WTC11 (cell line): ENCODE measurements around the gene TMEM178B. TPM values are rescaled to one million over a fixed set of nuclear protein-coding genes. Genes with fewer than 3 reads are reported as not detected.

Experiments used
- ATAC-seq: fragments of 200-7000 bp; cut with Tn5 transposase; 2 replicates; pipeline ENCODE4 v1.10.0; 2021; ENCODE audit warnings: mild to moderate bottlenecking, moderate library complexity
- CTCF ChIA-PET: fragments of 300-600 bp; sonication (Branson Sonifier 250); formaldehyde crosslinking; loops from one replicate; lab custom pipeline; 2021; ENCODE audit warnings: antibody characterized with exemption; lab: Charles Lee
- POLR2A ChIA-PET: fragments of 350-600 bp; sonication (Branson Sonifier 250); formaldehyde crosslinking; loops from one replicate; lab custom pipeline; 2021; ENCODE audit warnings: antibody characterized with exemption; lab: Charles Lee
- DNase-seq: peaks from one replicate; pipeline ENCODE4 v3.0.0; 2021; ENCODE audit warnings: low spot score
- H3K27ac Mint-ChIP-seq: 2 replicates; pipeline ENCODE4 v1.8.0; 2021; ENCODE audit warnings: mixed read lengths
- H3K27me3 Mint-ChIP-seq: 2 replicates; pipeline ENCODE4 v1.8.0; 2021; ENCODE audit warnings: low read depth, mild to moderate bottlenecking, moderate library complexity, mixed read lengths
- H3K36me3 Mint-ChIP-seq: 2 replicates; pipeline ENCODE4 v1.8.0; 2021; ENCODE audit warnings: mixed read lengths
- H3K4me1 Mint-ChIP-seq: 2 replicates; pipeline ENCODE4 v1.8.0; 2022; ENCODE audit warnings: mixed read lengths
- H3K4me3 Mint-ChIP-seq: 2 replicates; pipeline ENCODE4 v1.8.0; 2021; ENCODE audit warnings: mild to moderate bottlenecking, moderate library complexity, mixed read lengths
- H3K9me3 Mint-ChIP-seq: 2 replicates; pipeline ENCODE4 v1.8.0; 2021; ENCODE audit warnings: mixed read lengths
- EMX1 ChIP-seq: fragments of 250-450 bp; sonication (Bioruptor Pico); IDR thresholded peaks from 2 replicates; pipeline ENCODE4 v1.8.0; 2021; ENCODE audit warnings: mild to moderate bottlenecking
- FOXK1 ChIP-seq: sonication (generic); formaldehyde crosslinking; IDR thresholded peaks from 2 replicates; pipeline ENCODE4 v1.8.0; 2022; ENCODE audit warnings: mild to moderate bottlenecking, moderate library complexity, missing genetic modification reagents
- IRF2 ChIP-seq: sonication (generic); formaldehyde crosslinking; IDR thresholded peaks from 2 replicates; pipeline ENCODE4 v1.8.0; 2022; ENCODE audit warnings: low read depth, missing genetic modification reagents, borderline replicate concordance
- MYBL2 ChIP-seq: sonication (generic); formaldehyde crosslinking; IDR thresholded peaks from 2 replicates; pipeline ENCODE4 v1.8.1; 2023; ENCODE audit warnings: mild to moderate bottlenecking, moderate library complexity, missing genetic modification reagents
- NFATC4 ChIP-seq: fragments of 250-450 bp; sonication (Bioruptor Pico); IDR thresholded peaks from 2 replicates; pipeline ENCODE4 v1.9.0; 2021; ENCODE audit warnings: mild to moderate bottlenecking
- NFYB ChIP-seq: sonication (generic); formaldehyde crosslinking; conservative IDR thresholded peaks from 2 replicates; pipeline ENCODE4 v1.8.0; 2022; ENCODE audit warnings: low read depth, missing genetic modification reagents
- NR2C2 ChIP-seq: sonication (generic); formaldehyde crosslinking; IDR thresholded peaks from 2 replicates; pipeline ENCODE4 v1.8.0; 2022; ENCODE audit warnings: mild to moderate bottlenecking, missing genetic modification reagents
- OVOL2 ChIP-seq: fragments of 250-450 bp; sonication (Bioruptor Pico); IDR thresholded peaks from 2 replicates; pipeline ENCODE4 v1.9.0; 2021; ENCODE audit warnings: mild to moderate bottlenecking, borderline replicate concordance
- SMAD4 ChIP-seq: sonication (generic); formaldehyde crosslinking; IDR thresholded peaks from 2 replicates; pipeline ENCODE4 v1.8.0; 2022; ENCODE audit warnings: mild to moderate bottlenecking, missing genetic modification reagents
- SOX15 ChIP-seq: fragments of 250-450 bp; sonication (Bioruptor Pico); IDR thresholded peaks from 2 replicates; pipeline ENCODE4 v1.9.0; 2021; ENCODE audit warnings: mild to moderate bottlenecking
- TEAD4 ChIP-seq: sonication (generic); formaldehyde crosslinking; IDR thresholded peaks from 2 replicates; pipeline ENCODE4 v1.8.0; 2022; ENCODE audit warnings: mild to moderate bottlenecking, missing genetic modification reagents
- TP53 ChIP-seq: sonication (generic); formaldehyde crosslinking; IDR thresholded peaks from 2 replicates; pipeline ENCODE4 v1.8.1; 2023; ENCODE audit warnings: mild to moderate bottlenecking, missing genetic modification reagents
- USF2 ChIP-seq: sonication (generic); formaldehyde crosslinking; IDR thresholded peaks from 2 replicates; pipeline ENCODE4 v1.8.1; 2023; ENCODE audit warnings: mild to moderate bottlenecking, missing genetic modification reagents, moderate library complexity
- ZNF121 ChIP-seq: sonication (generic); formaldehyde crosslinking; IDR thresholded peaks from 2 replicates; pipeline ENCODE4 v1.8.0; 2023; ENCODE audit warnings: missing genetic modification reagents
- ZNF423 ChIP-seq: fragments of 250-450 bp; sonication (Bioruptor Pico); IDR thresholded peaks from 2 replicates; pipeline ENCODE4 v2.1.2; 2022; ENCODE audit warnings: mild to moderate bottlenecking, moderate library complexity
- ZNF532 ChIP-seq: fragments of 250-450 bp; sonication (Bioruptor Pico); IDR thresholded peaks from 2 replicates; pipeline ENCODE4 v1.9.0; 2021; ENCODE audit warnings: mild to moderate bottlenecking, borderline replicate concordance
- total RNA-seq: library from RNA; stranded (reverse); gene quantifications from 3 replicates; pipeline ENCODE4 v1.2.3, GENCODE V29; 2021
- TF ChIP-seq, protein P1 (sequence below): fragments of 250-450 bp; sonication (Bioruptor Pico); IDR thresholded peaks from 2 replicates; pipeline ENCODE4 v1.9.0; 2021; ENCODE audit warnings: mild to moderate bottlenecking
- TF ChIP-seq, protein P2 (sequence below): sonication (generic); formaldehyde crosslinking; IDR thresholded peaks from 2 replicates; pipeline ENCODE4 v1.8.1; 2023; ENCODE audit warnings: mild to moderate bottlenecking, missing genetic modification reagents
- TF ChIP-seq, protein P3 (sequence below): sonication (generic); formaldehyde crosslinking; IDR thresholded peaks from 2 replicates; pipeline ENCODE4 v1.8.0; 2022; ENCODE audit warnings: missing genetic modification reagents
- TF ChIP-seq, protein P4 (sequence below): sonication (generic); formaldehyde crosslinking; IDR thresholded peaks from 2 replicates; pipeline ENCODE4 v1.8.1; 2023; ENCODE audit warnings: mild to moderate bottlenecking, moderate library complexity, missing genetic modification reagents
- TF ChIP-seq, protein P5 (sequence below): sonication (generic); formaldehyde crosslinking; IDR thresholded peaks from 2 replicates; pipeline ENCODE4 v1.8.0; 2023; ENCODE audit warnings: mild to moderate bottlenecking, missing genetic modification reagents

TMEM178B gene
- total RNA-seq, 1 experiment from 2014 or later = 20.4 TPM

- TF ChIP-seq TP53 = no peak
- no peak for TF ChIP-seq ZNF532 (CRISPR knock-in tag)
- no peak for TF ChIP-seq NFYB (CRISPR knock-in tag)
- TF ChIP-seq ZNF121 = no peak
- TF ChIP-seq, protein P1, sequence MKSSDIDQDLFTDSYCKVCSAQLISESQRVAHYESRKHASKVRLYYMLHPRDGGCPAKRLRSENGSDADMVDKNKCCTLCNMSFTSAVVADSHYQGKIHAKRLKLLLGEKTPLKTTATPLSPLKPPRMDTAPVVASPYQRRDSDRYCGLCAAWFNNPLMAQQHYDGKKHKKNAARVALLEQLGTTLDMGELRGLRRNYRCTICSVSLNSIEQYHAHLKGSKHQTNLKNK (CRISPR knock-in tag) = no peak
- no peak for TF ChIP-seq SMAD4 (CRISPR knock-in tag)
- no peak for TF ChIP-seq ZNF423 (CRISPR knock-in tag)
- no peak for TF ChIP-seq IRF2
- TF ChIP-seq NFATC4 = no peak
- TF ChIP-seq SOX15 (CRISPR knock-in tag) = no peak
- TF ChIP-seq, all 79 proteins: peak for 0
- Mint-ChIP-seq H3K36me3 (peaks cover 3% of the 10 kb centered on the region), H3K9me3 (no peaks in the 10 kb centered on the region), H3K4me3 (no peak overlapping the region), H3K27me3 (no peaks in the 10 kb centered on the region), H3K27ac (no peak overlapping the region), H3K4me1 (peaks cover 10% of the 10 kb centered on the region)
- ATAC-seq (no peak), DNase-seq (no peak)
- POLR2A ChIA-PET = no interaction called here
- CTCF ChIA-PET = no interaction called here
These were observed 401.8 kb downstream of the TMEM178B start for GRCh38 chr7:141475679-141476078.

GRCh38 chr7:141477865-141478264 is 404.0 kb downstream of the TMEM178B start:
- ChIA-PET POLR2A (no interaction called here), CTCF (interaction anchor here (0.6 kb wide), 1 partner anchor 10 kb away, joined by 3 read pairs; no protein-coding TSS in a partner anchor)
- H3K27ac Mint-ChIP-seq = no peak overlapping the region
- DNase-seq (no peak), ATAC-seq (no peak)
- no peaks in the 10 kb centered on the region for H3K27me3 Mint-ChIP-seq
- H3K36me3 Mint-ChIP-seq = no peaks in the 10 kb centered on the region
- H3K4me3 Mint-ChIP-seq = no peak overlapping the region
- H3K9me3 Mint-ChIP-seq = no peaks in the 10 kb centered on the region
- H3K4me1 Mint-ChIP-seq = peaks cover 11% of the 10 kb centered on the region
- TF ChIP-seq, protein P2, sequence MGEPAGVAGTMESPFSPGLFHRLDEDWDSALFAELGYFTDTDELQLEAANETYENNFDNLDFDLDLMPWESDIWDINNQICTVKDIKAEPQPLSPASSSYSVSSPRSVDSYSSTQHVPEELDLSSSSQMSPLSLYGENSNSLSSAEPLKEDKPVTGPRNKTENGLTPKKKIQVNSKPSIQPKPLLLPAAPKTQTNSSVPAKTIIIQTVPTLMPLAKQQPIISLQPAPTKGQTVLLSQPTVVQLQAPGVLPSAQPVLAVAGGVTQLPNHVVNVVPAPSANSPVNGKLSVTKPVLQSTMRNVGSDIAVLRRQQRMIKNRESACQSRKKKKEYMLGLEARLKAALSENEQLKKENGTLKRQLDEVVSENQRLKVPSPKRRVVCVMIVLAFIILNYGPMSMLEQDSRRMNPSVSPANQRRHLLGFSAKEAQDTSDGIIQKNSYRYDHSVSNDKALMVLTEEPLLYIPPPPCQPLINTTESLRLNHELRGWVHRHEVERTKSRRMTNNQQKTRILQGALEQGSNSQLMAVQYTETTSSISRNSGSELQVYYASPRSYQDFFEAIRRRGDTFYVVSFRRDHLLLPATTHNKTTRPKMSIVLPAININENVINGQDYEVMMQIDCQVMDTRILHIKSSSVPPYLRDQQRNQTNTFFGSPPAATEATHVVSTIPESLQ (CRISPR knock-in tag) = no peak
- no peak for TF ChIP-seq SMAD4 (CRISPR knock-in tag)
- no peak for TF ChIP-seq OVOL2 (CRISPR knock-in tag)
- TF ChIP-seq FOXK1 (CRISPR knock-in tag) = no peak
- TF ChIP-seq, protein P3, sequence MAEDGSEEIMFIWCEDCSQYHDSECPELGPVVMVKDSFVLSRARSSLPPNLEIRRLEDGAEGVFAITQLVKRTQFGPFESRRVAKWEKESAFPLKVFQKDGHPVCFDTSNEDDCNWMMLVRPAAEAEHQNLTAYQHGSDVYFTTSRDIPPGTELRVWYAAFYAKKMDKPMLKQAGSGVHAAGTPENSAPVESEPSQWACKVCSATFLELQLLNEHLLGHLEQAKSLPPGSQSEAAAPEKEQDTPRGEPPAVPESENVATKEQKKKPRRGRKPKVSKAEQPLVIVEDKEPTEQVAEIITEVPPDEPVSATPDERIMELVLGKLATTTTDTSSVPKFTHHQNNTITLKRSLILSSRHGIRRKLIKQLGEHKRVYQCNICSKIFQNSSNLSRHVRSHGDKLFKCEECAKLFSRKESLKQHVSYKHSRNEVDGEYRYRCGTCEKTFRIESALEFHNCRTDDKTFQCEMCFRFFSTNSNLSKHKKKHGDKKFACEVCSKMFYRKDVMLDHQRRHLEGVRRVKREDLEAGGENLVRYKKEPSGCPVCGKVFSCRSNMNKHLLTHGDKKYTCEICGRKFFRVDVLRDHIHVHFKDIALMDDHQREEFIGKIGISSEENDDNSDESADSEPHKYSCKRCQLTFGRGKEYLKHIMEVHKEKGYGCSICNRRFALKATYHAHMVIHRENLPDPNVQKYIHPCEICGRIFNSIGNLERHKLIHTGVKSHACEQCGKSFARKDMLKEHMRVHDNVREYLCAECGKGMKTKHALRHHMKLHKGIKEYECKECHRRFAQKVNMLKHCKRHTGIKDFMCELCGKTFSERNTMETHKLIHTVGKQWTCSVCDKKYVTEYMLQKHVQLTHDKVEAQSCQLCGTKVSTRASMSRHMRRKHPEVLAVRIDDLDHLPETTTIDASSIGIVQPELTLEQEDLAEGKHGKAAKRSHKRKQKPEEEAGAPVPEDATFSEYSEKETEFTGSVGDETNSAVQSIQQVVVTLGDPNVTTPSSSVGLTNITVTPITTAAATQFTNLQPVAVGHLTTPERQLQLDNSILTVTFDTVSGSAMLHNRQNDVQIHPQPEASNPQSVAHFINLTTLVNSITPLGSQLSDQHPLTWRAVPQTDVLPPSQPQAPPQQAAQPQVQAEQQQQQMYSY (CRISPR knock-in tag) = no peak
- TF ChIP-seq TP53 = no peak
- no peak for TF ChIP-seq EMX1
- TF ChIP-seq, protein P4, sequence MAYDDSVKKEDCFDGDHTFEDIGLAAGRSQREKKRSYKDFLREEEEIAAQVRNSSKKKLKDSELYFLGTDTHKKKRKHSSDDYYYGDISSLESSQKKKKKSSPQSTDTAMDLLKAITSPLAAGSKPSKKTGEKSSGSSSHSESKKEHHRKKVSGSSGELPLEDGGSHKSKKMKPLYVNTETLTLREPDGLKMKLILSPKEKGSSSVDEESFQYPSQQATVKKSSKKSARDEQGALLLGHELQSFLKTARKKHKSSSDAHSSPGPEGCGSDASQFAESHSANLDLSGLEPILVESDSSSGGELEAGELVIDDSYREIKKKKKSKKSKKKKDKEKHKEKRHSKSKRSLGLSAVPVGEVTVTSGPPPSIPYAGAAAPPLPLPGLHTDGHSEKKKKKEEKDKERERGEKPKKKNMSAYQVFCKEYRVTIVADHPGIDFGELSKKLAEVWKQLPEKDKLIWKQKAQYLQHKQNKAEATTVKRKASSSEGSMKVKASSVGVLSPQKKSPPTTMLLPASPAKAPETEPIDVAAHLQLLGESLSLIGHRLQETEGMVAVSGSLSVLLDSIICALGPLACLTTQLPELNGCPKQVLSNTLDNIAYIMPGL (CRISPR knock-in tag) = no peak
- TF ChIP-seq TEAD4 (CRISPR knock-in tag) = no peak
- TF ChIP-seq ZNF121 = no peak
- no peak for TF ChIP-seq USF2
- TF ChIP-seq, protein P5, sequence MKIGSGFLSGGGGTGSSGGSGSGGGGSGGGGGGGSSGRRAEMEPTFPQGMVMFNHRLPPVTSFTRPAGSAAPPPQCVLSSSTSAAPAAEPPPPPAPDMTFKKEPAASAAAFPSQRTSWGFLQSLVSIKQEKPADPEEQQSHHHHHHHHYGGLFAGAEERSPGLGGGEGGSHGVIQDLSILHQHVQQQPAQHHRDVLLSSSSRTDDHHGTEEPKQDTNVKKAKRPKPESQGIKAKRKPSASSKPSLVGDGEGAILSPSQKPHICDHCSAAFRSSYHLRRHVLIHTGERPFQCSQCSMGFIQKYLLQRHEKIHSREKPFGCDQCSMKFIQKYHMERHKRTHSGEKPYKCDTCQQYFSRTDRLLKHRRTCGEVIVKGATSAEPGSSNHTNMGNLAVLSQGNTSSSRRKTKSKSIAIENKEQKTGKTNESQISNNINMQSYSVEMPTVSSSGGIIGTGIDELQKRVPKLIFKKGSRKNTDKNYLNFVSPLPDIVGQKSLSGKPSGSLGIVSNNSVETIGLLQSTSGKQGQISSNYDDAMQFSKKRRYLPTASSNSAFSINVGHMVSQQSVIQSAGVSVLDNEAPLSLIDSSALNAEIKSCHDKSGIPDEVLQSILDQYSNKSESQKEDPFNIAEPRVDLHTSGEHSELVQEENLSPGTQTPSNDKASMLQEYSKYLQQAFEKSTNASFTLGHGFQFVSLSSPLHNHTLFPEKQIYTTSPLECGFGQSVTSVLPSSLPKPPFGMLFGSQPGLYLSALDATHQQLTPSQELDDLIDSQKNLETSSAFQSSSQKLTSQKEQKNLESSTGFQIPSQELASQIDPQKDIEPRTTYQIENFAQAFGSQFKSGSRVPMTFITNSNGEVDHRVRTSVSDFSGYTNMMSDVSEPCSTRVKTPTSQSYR = no peak
- no peak for TF ChIP-seq MYBL2 (CRISPR knock-in tag)
- no peak for TF ChIP-seq NR2C2 (CRISPR knock-in tag)
